Heart left ventricle (tissue), 13 donors: ENCODE results near the gene MSH5.

Experiments
- POLR2A ChIP-seq, 2 donors: fragments of 450-650 bp; IDR thresholded peaks; one replicate each; pipeline ENCODE4 v1.6.1; 2017; ENCODE audit warnings: antibody characterized with exemption in 2 of 2, mild to moderate bottlenecking in 2 of 2, moderate library complexity in 2 of 2
- TF ChIP-seq, protein P1 (sequence below), 12 donors: fragments of 200-600 bp; sonication (generic) in 4 of 12; IDR thresholded peaks; one replicate each; pipeline versions ENCODE4 v1.5.0 to v1.8.0; 2018 to 2022; ENCODE audit warnings: antibody characterized with exemption in 12 of 12, mild to moderate bottlenecking in 5 of 12
- donor health status: ischemic (EF 13 %, LVEDD 7.1; RV severe dilation, severe dysfunction).
- donor health status: DM: no; HTN: yes; CAD: no.
- donor health status: DM: no; HTN: no; CAD: no.
- donor health status: ischemic (EF 25% LVEDD 6.9; RV normal size, moderate dysfunction).
- donor health status: ischemic (EF 25% LVEDD 5.7; RV mildly dilated, moderate dysfunction).
- donor health status: ischemic (EF 35%, LVEDD 5.7; RV mildly dilated, moderate dysfunction).
- donor health status: nonischemic (EF 11% LVEDD 7.7; RV severe dilation, severe dysfunction).
- donor health status: DM: yes; HTN: yes; CAD: no.
- donor health status: PGD.
- donor health status: ischemic (EF 29% LVEDD 5.4; RV normal size, mild dysfunction).
- donor health status: nonischemic (EF 23%, LVEDD 6.1; RV moderate dilation, normal function).

DNA sequence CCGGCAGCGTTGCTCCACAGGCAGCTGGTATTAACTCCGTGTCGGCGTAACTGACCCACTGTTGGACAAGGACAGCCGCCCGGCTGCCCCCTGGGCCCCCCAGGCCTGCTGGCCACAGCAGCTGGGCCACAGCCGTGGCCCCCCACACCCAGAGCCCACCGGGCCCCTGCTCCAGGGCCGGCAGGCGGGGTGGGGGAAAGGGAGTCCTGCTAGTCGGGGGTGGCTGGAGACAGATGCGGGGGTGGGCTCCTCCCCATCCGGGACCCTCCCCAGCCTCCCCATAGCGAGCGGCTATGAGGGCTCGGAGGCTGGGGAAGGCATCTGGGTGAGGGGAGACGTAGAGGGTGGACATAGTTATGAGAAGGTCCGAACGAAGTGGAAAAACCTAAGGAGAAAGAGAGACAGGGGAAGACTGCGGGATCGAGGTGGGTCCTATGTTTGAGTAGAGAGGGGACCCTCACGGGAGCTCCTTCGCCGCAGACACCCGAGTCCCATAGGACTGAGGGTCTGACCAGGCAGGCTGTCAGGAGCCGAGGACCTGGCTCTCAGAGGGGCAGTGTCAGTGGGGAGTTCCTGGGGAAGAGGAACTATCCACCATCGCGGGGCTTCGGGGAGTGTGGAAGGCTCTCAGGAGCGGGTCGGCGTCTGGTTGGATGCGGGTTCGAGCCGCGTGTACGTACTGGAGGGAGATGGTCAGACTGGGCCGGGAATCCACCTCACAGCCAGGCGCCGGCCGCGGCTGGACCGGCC, 55.2 kb downstream of the MSH5 start:
- TF ChIP-seq, protein P1, sequence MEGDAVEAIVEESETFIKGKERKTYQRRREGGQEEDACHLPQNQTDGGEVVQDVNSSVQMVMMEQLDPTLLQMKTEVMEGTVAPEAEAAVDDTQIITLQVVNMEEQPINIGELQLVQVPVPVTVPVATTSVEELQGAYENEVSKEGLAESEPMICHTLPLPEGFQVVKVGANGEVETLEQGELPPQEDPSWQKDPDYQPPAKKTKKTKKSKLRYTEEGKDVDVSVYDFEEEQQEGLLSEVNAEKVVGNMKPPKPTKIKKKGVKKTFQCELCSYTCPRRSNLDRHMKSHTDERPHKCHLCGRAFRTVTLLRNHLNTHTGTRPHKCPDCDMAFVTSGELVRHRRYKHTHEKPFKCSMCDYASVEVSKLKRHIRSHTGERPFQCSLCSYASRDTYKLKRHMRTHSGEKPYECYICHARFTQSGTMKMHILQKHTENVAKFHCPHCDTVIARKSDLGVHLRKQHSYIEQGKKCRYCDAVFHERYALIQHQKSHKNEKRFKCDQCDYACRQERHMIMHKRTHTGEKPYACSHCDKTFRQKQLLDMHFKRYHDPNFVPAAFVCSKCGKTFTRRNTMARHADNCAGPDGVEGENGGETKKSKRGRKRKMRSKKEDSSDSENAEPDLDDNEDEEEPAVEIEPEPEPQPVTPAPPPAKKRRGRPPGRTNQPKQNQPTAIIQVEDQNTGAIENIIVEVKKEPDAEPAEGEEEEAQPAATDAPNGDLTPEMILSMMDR (IDR thresholded peaks at IDR 0.05): no peak
- no peak for TF ChIP-seq POLR2A (IDR thresholded peaks at IDR 0.05)
